Duodenal mucosa (tissue), 2 donors: Measurements from ENCODE around the gene DIP2C.
"Not testable (repeated sequence)": the region's sequence is repeated elsewhere in the genome, so short reads cannot be mapped to it uniquely, and the experiment has no call there.

Experiments used
- H3K27ac ChIP-seq: one replicate; pipeline ENCODE4 v1.7.0; 2013; ENCODE audit warnings: low read depth, low read length
- H3K27me3 ChIP-seq, 2 donors: one replicate each; pipeline ENCODE4 v1.7.0; 2013; ENCODE audit warnings: low read length in 2 of 2, control low read depth in 1 of 2; ENCODE audit not compliant: insufficient read depth in 2 of 2, control insufficient read depth in 1 of 2
- H3K36me3 ChIP-seq, 2 donors: one replicate each; pipeline ENCODE4 v1.7.0; 2013; ENCODE audit warnings: low read length in 2 of 2, control low read depth in 1 of 2; ENCODE audit not compliant: insufficient read depth in 2 of 2, control insufficient read depth in 1 of 2
- H3K4me1 ChIP-seq, 2 donors: one replicate each; pipeline ENCODE4 v1.7.0; 2013; ENCODE audit warnings: low read length in 2 of 2, control low read depth in 1 of 2; ENCODE audit not compliant: insufficient read depth in 2 of 2, control insufficient read depth in 1 of 2
- H3K4me3 ChIP-seq, 2 donors: one replicate each; pipeline ENCODE4 v1.7.0; 2013; ENCODE audit warnings: low read length in 2 of 2, low read depth in 1 of 2
- H3K9ac ChIP-seq, 2 donors: one replicate each; pipeline ENCODE4 v1.7.0; 2013; ENCODE audit warnings: low read length in 2 of 2, low read depth in 1 of 2
- H3K9me3 ChIP-seq, 2 donors: one replicate each; pipeline ENCODE4 v1.7.0; 2013; ENCODE audit warnings: low read length in 2 of 2, control low read depth in 1 of 2; ENCODE audit not compliant: control insufficient read depth in 1 of 2

DIP2C gene

GRCh38 chr10:652832-653459, 36.5 kb downstream of the DIP2C start:
- peaks cover 23 to 37% of the 10 kb centered on the region in 2 donors for H3K4me1 ChIP-seq
- H3K36me3 ChIP-seq, H3K27ac ChIP-seq, H3K9me3 ChIP-seq, H3K9ac ChIP-seq, H3K27me3 ChIP-seq, H3K4me3 ChIP-seq: not testable (repeated sequence)

- Histone ChIP-seq H3K9ac (no peak overlapping the region), H3K36me3 (peaks cover 0 to 10% of the 10 kb centered on the region in 2 donors), H3K27ac (no peak overlapping the region), H3K27me3 (no peaks in the 10 kb centered on the region), H3K4me1 (peaks cover 23 to 37% of the 10 kb centered on the region in 2 donors), H3K4me3 (no peak overlapping the region), H3K9me3 (no peaks in the 10 kb centered on the region)
Observed at GRCh38 chr10:652233-652632, 37.2 kb downstream of the DIP2C start.

DNA sequence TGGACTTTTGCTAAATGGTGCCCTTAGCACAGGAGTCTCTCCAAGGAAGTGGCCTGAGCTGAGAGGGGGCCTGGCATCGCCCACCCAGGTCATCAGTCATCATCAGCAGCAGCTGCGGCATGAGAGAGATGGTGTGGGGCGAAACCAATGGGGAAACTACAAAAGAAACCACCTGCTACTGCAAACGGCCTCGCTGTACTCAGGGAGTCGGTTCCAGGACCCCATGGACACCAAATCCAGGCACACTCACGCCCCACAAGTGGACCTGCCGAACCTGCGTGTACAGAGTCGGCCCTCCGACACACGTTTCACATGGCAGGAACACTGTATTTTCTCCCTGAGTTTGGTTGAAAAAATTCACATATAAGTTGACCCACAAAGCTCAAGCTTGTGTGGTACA, 37.8 kb downstream of the DIP2C start:
- Histone ChIP-seq H3K27me3 (no peaks in the 10 kb centered on the region), H3K27ac (no peak overlapping the region), H3K9ac (no peak overlapping the region), H3K4me1 (peaks cover 23 to 37% of the 10 kb centered on the region in 2 donors), H3K36me3 (peaks cover 0 to 10% of the 10 kb centered on the region in 2 donors), H3K4me3 (peak overlapping the region in 1 of 2 donors; percentile 75), H3K9me3 (no peaks in the 10 kb centered on the region)

GRCh38 chr10:650886-651615, 38.4 kb downstream of the DIP2C start:
- Histone ChIP-seq H3K4me1 (peaks cover 23 to 37% of the 10 kb centered on the region in 2 donors), H3K27ac (peak overlapping the region; percentile 96), H3K36me3 (peaks cover 0 to 10% of the 10 kb centered on the region in 2 donors), H3K9ac (peak overlapping the region; percentile 83 to 90), H3K27me3 (no peaks in the 10 kb centered on the region), H3K4me3 (peak overlapping the region; percentile 70 to 75), H3K9me3 (no peaks in the 10 kb centered on the region)

- Histone ChIP-seq H3K4me3 (peak overlapping the region; percentile 70 to 75), H3K4me1 (peaks cover 23 to 37% of the 10 kb centered on the region in 2 donors), H3K27me3 (no peaks in the 10 kb centered on the region), H3K27ac (peak overlapping the region; percentile 96), H3K9ac (peak overlapping the region; percentile 83 to 90), H3K9me3 (no peaks in the 10 kb centered on the region), H3K36me3 (peaks cover 0 to 10% of the 10 kb centered on the region in 2 donors)
Observed at GRCh38 chr10:650441-650851, 39.0 kb downstream of the DIP2C start.

GRCh38 chr10:649798-650440, 39.5 kb downstream of the DIP2C start:
- no peaks in the 10 kb centered on the region for H3K27me3 ChIP-seq
- H3K4me3 ChIP-seq = peak overlapping the region; percentile 70 to 75
- peaks cover 0 to 10% of the 10 kb centered on the region in 2 donors for H3K36me3 ChIP-seq
- H3K4me1 ChIP-seq = peaks cover 22 to 37% of the 10 kb centered on the region in 2 donors
- H3K9ac ChIP-seq = peak overlapping the region; percentile 83 to 90
- H3K9me3 ChIP-seq = peaks cover 0 to 2% of the 10 kb centered on the region in 2 donors
- peak overlapping the region; percentile 96 for H3K27ac ChIP-seq

DNA sequence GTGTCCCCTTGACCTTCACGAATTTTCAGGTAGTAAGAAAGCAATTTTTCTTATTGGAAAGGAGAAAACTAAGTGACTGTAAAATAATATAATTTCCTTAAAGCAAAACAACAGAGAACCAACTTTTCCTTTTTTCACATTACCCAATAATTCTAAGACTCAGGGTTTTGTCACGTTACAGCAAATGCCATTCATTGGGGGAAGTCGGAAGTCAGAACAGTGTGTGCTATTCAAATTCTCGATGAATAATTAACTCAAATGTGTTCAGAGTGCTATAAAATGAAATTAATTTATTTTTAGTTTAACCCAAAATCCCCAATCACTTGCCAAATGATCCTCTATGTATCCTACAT, 40.0 kb downstream of the DIP2C start:
- Histone ChIP-seq H3K9me3 (peaks cover 3 to 4% of the 10 kb centered on the region in 2 donors), H3K27ac (no peak overlapping the region), H3K4me1 (peaks cover 17 to 32% of the 10 kb centered on the region in 2 donors), H3K4me3 (peak overlapping the region; percentile 70 to 75), H3K27me3 (no peaks in the 10 kb centered on the region), H3K9ac (peak overlapping the region in 1 of 2 donors; percentile 90), H3K36me3 (peaks cover 0 to 10% of the 10 kb centered on the region in 2 donors)

DNA sequence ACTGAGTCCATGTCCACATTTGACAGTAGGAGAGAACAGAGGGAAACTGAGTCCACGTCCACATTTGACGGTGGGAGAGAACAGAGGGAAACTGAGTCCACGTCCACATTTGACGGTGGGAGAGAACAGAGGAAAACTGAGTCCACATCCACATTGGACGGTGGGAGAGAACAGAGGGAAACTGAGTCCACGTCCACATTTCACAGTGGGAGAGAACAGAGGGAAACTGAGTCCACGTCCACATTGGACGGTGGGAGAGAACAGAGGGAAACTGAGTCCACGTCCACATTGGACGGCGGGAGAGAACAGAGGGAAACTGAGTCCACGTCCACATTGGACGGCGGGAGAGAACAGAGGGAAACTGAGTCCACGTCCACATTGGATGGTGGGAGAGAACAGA, 42.4 kb downstream of the DIP2C start:
- H3K4me3 ChIP-seq, H3K27me3 ChIP-seq, H3K9me3 ChIP-seq, H3K27ac ChIP-seq, H3K9ac ChIP-seq, H3K36me3 ChIP-seq: not testable (repeated sequence)
- peaks cover 11 to 22% of the 10 kb centered on the region in 2 donors for H3K4me1 ChIP-seq

GRCh38 chr10:646118-646524, 43.3 kb downstream of the DIP2C start:
- H3K9me3 ChIP-seq = peaks cover 3 to 4% of the 10 kb centered on the region in 2 donors
- no peaks in the 10 kb centered on the region for H3K36me3 ChIP-seq
- no peak overlapping the region for H3K4me3 ChIP-seq
- peaks cover 10 to 17% of the 10 kb centered on the region in 2 donors for H3K4me1 ChIP-seq
- H3K9ac ChIP-seq = no peak overlapping the region
- no peaks in the 10 kb centered on the region for H3K27me3 ChIP-seq
- no peak overlapping the region for H3K27ac ChIP-seq

GRCh38 chr10:644943-645334, 44.5 kb downstream of the DIP2C start:
- peaks cover 3 to 4% of the 10 kb centered on the region in 2 donors for H3K9me3 ChIP-seq
- H3K4me1 ChIP-seq = peaks cover 3 to 7% of the 10 kb centered on the region in 2 donors
- no peak overlapping the region for H3K27ac ChIP-seq
- no peak overlapping the region for H3K9ac ChIP-seq
- no peaks in the 10 kb centered on the region for H3K36me3 ChIP-seq
- H3K27me3 ChIP-seq = no peaks in the 10 kb centered on the region
- no peak overlapping the region for H3K4me3 ChIP-seq
